Measurements from ENCODE around the gene THRB.

THRB gene

GRCh38 chr3:24377218-24377993, 117.2 kb downstream of the THRB start:
- Histone ChIP-seq H3K27me3 (no peaks in the 10 kb centered on the region), H3K4me1 (no peaks in the 10 kb centered on the region), H3K4me3 (ENCODE audit: low read depth, low read length) (no peak overlapping the region), H3K36me3 (no peaks in the 10 kb centered on the region), H3K9me3 (no peaks in the 10 kb centered on the region)
- DNase-seq: no peak
- TF ChIP-seq, protein P1, sequence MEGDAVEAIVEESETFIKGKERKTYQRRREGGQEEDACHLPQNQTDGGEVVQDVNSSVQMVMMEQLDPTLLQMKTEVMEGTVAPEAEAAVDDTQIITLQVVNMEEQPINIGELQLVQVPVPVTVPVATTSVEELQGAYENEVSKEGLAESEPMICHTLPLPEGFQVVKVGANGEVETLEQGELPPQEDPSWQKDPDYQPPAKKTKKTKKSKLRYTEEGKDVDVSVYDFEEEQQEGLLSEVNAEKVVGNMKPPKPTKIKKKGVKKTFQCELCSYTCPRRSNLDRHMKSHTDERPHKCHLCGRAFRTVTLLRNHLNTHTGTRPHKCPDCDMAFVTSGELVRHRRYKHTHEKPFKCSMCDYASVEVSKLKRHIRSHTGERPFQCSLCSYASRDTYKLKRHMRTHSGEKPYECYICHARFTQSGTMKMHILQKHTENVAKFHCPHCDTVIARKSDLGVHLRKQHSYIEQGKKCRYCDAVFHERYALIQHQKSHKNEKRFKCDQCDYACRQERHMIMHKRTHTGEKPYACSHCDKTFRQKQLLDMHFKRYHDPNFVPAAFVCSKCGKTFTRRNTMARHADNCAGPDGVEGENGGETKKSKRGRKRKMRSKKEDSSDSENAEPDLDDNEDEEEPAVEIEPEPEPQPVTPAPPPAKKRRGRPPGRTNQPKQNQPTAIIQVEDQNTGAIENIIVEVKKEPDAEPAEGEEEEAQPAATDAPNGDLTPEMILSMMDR (IDR thresholded peaks at IDR 0.05; ENCODE audit: low read depth, low read length): no peak

DNA sequence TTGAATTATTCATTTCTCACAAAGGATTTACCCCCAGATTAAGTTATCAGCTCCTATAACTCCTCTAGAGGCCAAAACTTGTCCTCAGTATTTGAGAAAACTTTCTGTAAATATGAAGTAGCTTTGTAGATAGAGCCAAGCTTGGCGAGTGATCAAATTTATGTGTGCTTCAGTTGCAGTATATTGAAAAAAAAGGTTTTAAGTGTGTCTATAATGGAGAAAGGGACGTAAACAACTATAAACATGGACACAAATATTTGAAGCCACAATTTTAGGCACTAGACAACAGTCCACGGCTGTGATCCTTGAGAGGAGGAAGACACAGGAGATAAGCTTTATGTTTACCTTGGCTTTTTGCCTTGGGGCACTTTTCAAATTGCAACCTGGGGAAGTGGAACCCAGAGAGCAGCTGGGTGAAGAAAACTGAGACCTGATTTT, 118.7 kb downstream of the THRB start:
- TF ChIP-seq, protein P1 (IDR thresholded peaks at IDR 0.05; ENCODE audit: low read depth, low read length): no peak
- no peak for DNase-seq
- Histone ChIP-seq H3K4me1 (no peaks in the 10 kb centered on the region), H3K4me3 (ENCODE audit: low read depth, low read length) (no peak overlapping the region), H3K9me3 (no peaks in the 10 kb centered on the region), H3K27me3 (no peaks in the 10 kb centered on the region), H3K36me3 (no peaks in the 10 kb centered on the region)

GRCh38 chr3:24374801-24375200, 119.8 kb downstream of the THRB start:
- H3K4me1 ChIP-seq: no peaks in the 10 kb centered on the region
- H3K36me3 ChIP-seq: no peaks in the 10 kb centered on the region
- H3K4me3 ChIP-seq (ENCODE audit: low read depth, low read length): no peak overlapping the region
- DNase-seq: no peak
- no peaks in the 10 kb centered on the region for H3K9me3 ChIP-seq
- H3K27me3 ChIP-seq: no peaks in the 10 kb centered on the region
- TF ChIP-seq, protein P1 (IDR thresholded peaks at IDR 0.05; ENCODE audit: low read depth, low read length): no peak

DNA sequence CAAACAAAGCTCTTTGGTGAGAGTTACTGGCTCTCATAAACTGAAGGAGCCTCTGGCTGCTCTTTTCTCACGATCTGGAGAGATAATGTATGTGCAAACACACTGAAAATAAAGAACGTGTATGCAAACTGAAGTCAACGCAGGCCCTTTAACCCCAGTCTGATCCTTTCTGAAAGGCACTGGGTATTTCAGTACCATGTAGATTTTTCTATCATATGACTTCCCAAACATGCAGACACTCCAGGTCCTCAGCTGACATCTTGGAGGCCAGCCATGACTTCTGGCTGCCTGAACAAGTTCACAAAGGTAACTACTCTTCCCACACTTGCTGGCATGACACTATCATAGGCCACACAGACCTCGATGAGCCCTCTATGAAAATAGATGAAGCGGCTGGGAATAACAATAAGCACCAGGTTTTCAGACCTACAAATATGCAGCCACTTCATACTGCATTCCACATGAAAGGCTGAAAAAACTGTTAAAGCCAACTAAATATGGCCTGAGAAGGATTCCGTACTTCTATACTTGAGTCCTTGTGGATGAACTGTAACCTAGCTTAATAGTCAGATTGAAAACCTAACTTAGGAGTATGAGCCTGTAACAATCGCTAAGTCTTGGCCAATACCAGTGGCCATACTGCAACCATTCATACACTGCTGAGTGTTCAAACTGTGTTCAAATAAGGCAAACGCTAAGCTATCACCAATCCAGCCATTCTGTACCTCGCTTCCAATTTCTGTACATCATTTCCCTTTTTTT, 121.3 kb downstream of the THRB start:
- H3K4me1 ChIP-seq: no peaks in the 10 kb centered on the region
- TF ChIP-seq, protein P1 (IDR thresholded peaks at IDR 0.05; ENCODE audit: low read depth, low read length): no peak

DNA sequence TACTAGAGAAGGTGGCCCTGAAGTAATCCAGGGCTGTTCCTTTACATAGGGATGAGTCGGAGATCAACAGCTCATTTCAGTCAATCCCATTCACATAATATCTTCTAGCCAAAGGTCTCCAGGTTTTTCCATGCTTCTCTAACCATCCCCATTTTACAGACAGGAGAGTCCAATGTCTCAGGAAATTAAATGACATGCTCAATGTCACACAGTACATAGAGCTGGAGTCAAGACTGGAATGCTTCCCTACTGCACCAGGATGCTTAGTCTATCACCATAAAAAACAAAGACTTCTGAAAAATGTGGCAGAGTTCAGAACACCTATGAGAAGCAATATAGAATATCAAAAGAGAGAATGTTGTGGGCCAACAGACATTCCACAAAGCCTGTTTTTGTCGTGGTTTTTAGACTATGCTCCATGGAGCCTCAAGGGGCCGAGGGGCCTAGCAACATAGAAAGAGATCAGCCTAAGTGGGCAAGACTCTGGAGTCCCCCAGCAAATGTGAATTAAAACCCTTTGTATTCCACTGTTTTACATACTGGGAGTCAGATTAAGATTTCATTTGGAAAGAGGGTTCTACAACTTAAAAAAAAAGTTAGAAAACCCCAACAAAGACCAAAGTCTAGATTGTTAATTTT, 122.0 kb downstream of the THRB start:
- H3K4me1 ChIP-seq: no peaks in the 10 kb centered on the region
- H3K27me3 ChIP-seq: no peaks in the 10 kb centered on the region
- H3K9me3 ChIP-seq: no peaks in the 10 kb centered on the region
- DNase-seq: no peak
- H3K4me3 ChIP-seq (ENCODE audit: low read depth, low read length): no peak overlapping the region
- TF ChIP-seq, protein P1 (IDR thresholded peaks at IDR 0.05; ENCODE audit: low read depth, low read length): no peak
- no peaks in the 10 kb centered on the region for H3K36me3 ChIP-seq

More for the DNA sequence above, 121.3 kb downstream of the THRB start:
- H3K27me3 ChIP-seq: no peaks in the 10 kb centered on the region
- H3K4me3 ChIP-seq (ENCODE audit: low read depth, low read length): no peak overlapping the region
- DNase-seq: no peak
- H3K36me3 ChIP-seq: no peaks in the 10 kb centered on the region
- H3K9me3 ChIP-seq: no peaks in the 10 kb centered on the region

All from BE2C (cell line).